ENCODE measurements around the gene HDLBP. TPM values are rescaled to one million over a fixed set of nuclear protein-coding genes. Genes with fewer than 3 reads are reported as not detected.

The HDLBP gene
- total RNA-seq, 1 experiment from 2014 or later: 510 TPM

GRCh38 chr2:241344925-241345651 lies 29.6 kb upstream of the HDLBP start:
- Histone ChIP-seq H3K4me1 (ENCODE audit: insufficient read depth, low read length, poor library complexity, severe bottlenecking) (peaks cover 4% of the 10 kb centered on the region), H3K36me3 (ENCODE audit: insufficient read depth, low read length, poor library complexity, severe bottlenecking) (peaks cover 95% of the 10 kb centered on the region), H3K4me3 (ENCODE audit: low read depth, low read length, poor library complexity, severe bottlenecking) (no peak overlapping the region), H3K9me3 (ENCODE audit: low read depth, low read length, poor library complexity, severe bottlenecking) (no peaks in the 10 kb centered on the region), H3K27me3 (replicated peaks; ENCODE audit: insufficient read depth, low read depth, low read length, poor library complexity) (no peaks in the 10 kb centered on the region), H3K27ac (ENCODE audit: low read depth, low read length, poor library complexity, severe bottlenecking) (no peak overlapping the region)
- BruUV-seq (replicated peaks): no TSS peak
- TF ChIP-seq EZH2 (IDR thresholded peaks at IDR 0.05; ENCODE audit: borderline replicate concordance, low read depth, low read length, poor library complexity, severe bottlenecking): no peak
- TF ChIP-seq, protein P1, sequence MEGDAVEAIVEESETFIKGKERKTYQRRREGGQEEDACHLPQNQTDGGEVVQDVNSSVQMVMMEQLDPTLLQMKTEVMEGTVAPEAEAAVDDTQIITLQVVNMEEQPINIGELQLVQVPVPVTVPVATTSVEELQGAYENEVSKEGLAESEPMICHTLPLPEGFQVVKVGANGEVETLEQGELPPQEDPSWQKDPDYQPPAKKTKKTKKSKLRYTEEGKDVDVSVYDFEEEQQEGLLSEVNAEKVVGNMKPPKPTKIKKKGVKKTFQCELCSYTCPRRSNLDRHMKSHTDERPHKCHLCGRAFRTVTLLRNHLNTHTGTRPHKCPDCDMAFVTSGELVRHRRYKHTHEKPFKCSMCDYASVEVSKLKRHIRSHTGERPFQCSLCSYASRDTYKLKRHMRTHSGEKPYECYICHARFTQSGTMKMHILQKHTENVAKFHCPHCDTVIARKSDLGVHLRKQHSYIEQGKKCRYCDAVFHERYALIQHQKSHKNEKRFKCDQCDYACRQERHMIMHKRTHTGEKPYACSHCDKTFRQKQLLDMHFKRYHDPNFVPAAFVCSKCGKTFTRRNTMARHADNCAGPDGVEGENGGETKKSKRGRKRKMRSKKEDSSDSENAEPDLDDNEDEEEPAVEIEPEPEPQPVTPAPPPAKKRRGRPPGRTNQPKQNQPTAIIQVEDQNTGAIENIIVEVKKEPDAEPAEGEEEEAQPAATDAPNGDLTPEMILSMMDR (conservative IDR thresholded peaks at IDR 0.05; ENCODE audit: low read depth, low read length): no peak
- POLR2A ChIA-PET (ENCODE audit: low non-redundant PET): no interaction called here
- intact Hi-C loops (cut with micrococcal nuclease; ENCODE audit: unreplicated experiment): no loop called here
- CTCF ChIA-PET: no interaction called here
- DNase-seq (ENCODE audit: low spot score): no peak

DNA sequence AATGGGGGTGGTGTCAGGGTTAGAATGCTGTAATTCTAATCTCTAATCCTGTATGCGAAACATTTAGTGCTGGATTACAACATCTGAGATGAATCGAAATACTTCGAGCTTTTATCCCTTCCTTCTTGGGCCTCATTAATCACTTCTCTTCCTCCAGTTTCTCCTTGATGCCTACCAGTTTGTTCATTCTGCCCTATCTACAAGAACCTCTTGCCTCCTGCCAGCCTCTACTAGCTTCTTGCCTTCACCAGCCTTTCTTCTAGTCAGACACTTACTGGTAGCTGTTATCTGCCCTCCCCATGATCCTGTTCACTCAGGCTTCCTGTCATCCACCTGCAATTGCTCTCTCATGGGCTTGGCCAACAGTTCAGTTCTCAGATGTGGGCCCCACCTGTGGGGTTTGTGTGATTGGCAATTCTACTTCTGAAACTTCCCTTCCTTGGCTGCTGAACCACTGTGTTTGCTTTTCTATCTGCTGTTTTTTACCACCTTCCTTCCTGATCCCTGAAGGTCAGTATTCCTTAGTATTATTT lies 25.2 kb upstream of the HDLBP start:
- DNase-seq (ENCODE audit: low spot score): no peak
- peaks cover 85% of the 10 kb centered on the region for H3K36me3 ChIP-seq (ENCODE audit: insufficient read depth, low read length, poor library complexity, severe bottlenecking)
- H3K9me3 ChIP-seq (ENCODE audit: low read depth, low read length, poor library complexity, severe bottlenecking): no peaks in the 10 kb centered on the region
- H3K27me3 ChIP-seq (replicated peaks; ENCODE audit: insufficient read depth, low read depth, low read length, poor library complexity): no peaks in the 10 kb centered on the region
- CTCF ChIA-PET: no interaction called here
- POLR2A ChIA-PET (ENCODE audit: low non-redundant PET): no interaction called here
- BruUV-seq (replicated peaks): no TSS peak
- peaks cover 6% of the 10 kb centered on the region for H3K4me1 ChIP-seq (ENCODE audit: insufficient read depth, low read length, poor library complexity, severe bottlenecking)
- intact Hi-C loops (cut with micrococcal nuclease; ENCODE audit: unreplicated experiment): no loop called here
- TF ChIP-seq, protein P1 (conservative IDR thresholded peaks at IDR 0.05; ENCODE audit: low read depth, low read length): no peak
- no peak for TF ChIP-seq EZH2 (IDR thresholded peaks at IDR 0.05; ENCODE audit: borderline replicate concordance, low read depth, low read length, poor library complexity, severe bottlenecking)
- no peak overlapping the region for H3K4me3 ChIP-seq (ENCODE audit: low read depth, low read length, poor library complexity, severe bottlenecking)
- H3K27ac ChIP-seq (ENCODE audit: low read depth, low read length, poor library complexity, severe bottlenecking): no peak overlapping the region

DNA sequence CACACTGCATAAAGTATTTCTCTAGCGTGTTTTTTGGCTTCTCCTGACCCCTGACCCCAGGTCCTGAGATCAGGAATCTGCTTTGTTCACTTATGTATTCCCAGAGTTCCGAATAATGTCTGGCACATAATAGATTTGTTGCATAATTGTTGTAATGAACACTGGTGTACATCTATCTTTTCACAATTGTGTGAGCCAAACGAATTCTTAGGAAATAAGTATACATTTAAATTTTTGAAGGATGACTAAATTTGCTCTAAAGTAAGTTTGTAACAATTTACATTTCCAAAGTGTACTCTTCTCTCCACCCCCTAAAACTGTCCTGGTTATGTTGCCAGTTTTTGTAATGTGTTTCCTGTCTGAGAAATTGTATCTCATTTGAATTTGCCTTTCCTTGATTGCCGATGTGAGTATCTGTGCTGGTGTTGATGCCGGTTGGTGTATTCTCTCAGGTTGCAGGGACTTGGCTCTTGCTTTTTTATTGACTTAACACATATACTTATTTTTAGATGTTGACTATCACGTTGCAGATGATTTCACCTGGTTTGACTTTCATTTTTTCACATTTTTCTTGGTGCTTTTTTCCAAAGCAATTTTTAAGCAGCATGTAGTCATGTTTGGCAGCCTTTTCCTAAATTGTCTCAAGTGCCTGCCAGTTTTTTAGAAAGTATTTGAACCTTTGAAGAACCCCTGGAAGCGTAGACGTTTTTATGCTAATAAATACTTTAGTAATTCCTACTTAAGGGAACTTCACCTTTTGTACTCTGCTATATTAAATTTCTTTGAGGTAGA lies 24.6 kb upstream of the HDLBP start:
- DNase-seq (ENCODE audit: low spot score): no peak
- TF ChIP-seq EZH2 (IDR thresholded peaks at IDR 0.05; ENCODE audit: borderline replicate concordance, low read depth, low read length, poor library complexity, severe bottlenecking): no peak
- TF ChIP-seq, protein P1 (conservative IDR thresholded peaks at IDR 0.05; ENCODE audit: low read depth, low read length): no peak
- H3K4me3 ChIP-seq (ENCODE audit: low read depth, low read length, poor library complexity, severe bottlenecking): no peak overlapping the region
- no peak overlapping the region for H3K27ac ChIP-seq (ENCODE audit: low read depth, low read length, poor library complexity, severe bottlenecking)
- BruUV-seq (replicated peaks): no TSS peak
- H3K36me3 ChIP-seq (ENCODE audit: insufficient read depth, low read length, poor library complexity, severe bottlenecking): peaks cover 85% of the 10 kb centered on the region
- H3K9me3 ChIP-seq (ENCODE audit: low read depth, low read length, poor library complexity, severe bottlenecking): no peaks in the 10 kb centered on the region
- H3K4me1 ChIP-seq (ENCODE audit: insufficient read depth, low read length, poor library complexity, severe bottlenecking): peaks cover 6% of the 10 kb centered on the region
- intact Hi-C loops (cut with micrococcal nuclease; ENCODE audit: unreplicated experiment): no loop called here
- ChIA-PET POLR2A (ENCODE audit: low non-redundant PET) (interaction anchor here (0.7 kb wide), 1 partner anchor 12 kb away, joined by 4 read pairs; no protein-coding TSS in a partner anchor), CTCF (no interaction called here)
- no peaks in the 10 kb centered on the region for H3K27me3 ChIP-seq (replicated peaks; ENCODE audit: insufficient read depth, low read depth, low read length, poor library complexity)
